ENCODE data around the gene MARCOL. TPM values are rescaled to one million over a fixed set of nuclear protein-coding genes. Genes with fewer than 3 reads are reported as not detected.

The MARCOL gene
- total RNA-seq, 4 donors from 2014 or later, result not detected

DNA sequence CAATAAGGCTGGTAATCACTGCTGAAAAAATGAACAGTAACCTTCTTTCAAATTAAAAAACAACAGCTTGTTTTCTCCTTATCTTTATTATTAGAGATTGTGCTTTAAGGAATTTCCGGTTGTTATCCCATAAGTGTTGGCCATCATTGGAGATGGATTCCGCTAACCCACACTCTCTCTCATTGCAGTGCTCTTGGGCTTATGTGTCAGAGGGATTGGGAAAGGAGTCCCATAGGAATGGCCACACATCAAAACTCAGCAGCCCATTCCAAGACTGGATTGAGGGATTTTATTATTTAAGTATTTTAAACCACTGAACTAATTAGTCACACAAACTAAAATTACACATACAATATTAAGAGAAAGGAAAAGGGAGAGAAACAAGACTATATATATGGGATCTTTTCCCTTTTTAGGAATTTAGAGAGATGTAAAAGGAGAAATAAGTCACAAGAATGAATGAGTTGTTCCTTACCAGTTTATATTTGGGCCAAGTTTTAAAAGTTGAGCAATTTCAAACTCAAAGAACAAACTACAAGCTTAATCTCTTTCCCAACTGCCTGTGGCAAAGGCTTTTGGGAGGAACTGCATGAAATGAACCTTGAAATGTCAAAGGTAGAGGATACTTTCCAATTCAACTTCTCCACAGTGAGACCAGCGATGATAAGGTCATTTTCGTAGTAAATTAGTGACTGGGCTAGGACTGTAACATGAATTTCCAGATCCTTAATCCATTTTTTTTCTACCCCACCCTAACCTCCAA is 33.1 kb upstream of the MARCOL start:
- peak overlapping the region in 3 of 4 donors; percentile 16 to 39 (median 19) for H3K27ac ChIP-seq
- peaks cover 0 to 51% (median 12%) of the 10 kb centered on the region in 3 donors for H3K4me1 ChIP-seq
- no peak for TF ChIP-seq POLR2A (IDR thresholded peaks at IDR 0.05)
- TF ChIP-seq, protein P1, sequence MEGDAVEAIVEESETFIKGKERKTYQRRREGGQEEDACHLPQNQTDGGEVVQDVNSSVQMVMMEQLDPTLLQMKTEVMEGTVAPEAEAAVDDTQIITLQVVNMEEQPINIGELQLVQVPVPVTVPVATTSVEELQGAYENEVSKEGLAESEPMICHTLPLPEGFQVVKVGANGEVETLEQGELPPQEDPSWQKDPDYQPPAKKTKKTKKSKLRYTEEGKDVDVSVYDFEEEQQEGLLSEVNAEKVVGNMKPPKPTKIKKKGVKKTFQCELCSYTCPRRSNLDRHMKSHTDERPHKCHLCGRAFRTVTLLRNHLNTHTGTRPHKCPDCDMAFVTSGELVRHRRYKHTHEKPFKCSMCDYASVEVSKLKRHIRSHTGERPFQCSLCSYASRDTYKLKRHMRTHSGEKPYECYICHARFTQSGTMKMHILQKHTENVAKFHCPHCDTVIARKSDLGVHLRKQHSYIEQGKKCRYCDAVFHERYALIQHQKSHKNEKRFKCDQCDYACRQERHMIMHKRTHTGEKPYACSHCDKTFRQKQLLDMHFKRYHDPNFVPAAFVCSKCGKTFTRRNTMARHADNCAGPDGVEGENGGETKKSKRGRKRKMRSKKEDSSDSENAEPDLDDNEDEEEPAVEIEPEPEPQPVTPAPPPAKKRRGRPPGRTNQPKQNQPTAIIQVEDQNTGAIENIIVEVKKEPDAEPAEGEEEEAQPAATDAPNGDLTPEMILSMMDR (IDR thresholded peaks at IDR 0.05), result no peak
- DNase-seq, result no peak
- H3K27me3 ChIP-seq, result no peaks in the 10 kb centered on the region
- H3K4me3 ChIP-seq, result no peak overlapping the region
- H3K9me3 ChIP-seq, result no peaks in the 10 kb centered on the region
- intact Hi-C loops (cut with DNase I), result no loop called here
- 48 to 68% methylated on average over 4 of the region's 4 CpGs for WGBS, 2 donors
- H3K36me3 ChIP-seq, result no peaks in the 10 kb centered on the region

DNA sequence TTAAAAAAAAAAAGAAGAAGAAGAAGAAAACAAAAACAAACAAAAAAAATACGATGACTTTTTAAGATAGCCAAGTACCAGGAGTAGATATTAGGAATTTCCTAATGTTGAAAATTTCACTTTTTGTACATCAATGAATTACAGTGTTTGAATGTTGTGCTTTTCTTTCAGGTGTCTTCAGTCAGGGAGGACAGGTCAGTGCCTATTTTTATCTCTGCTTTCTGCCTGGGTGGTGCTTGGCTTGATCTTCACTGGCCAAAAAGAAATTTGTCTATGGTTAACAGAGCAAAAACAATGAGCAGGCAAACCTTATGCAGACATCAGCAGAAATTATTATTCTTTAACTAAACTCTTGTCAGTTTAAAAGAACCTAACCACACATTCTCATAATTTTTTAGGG is 32.5 kb upstream of the MARCOL start:
- Histone ChIP-seq H3K27me3 (no peaks in the 10 kb centered on the region), H3K9me3 (no peaks in the 10 kb centered on the region), H3K27ac (peak overlapping the region in 2 of 4 donors; percentile 19 to 39), H3K4me3 (no peak overlapping the region), H3K36me3 (no peaks in the 10 kb centered on the region), H3K4me1 (peaks cover 0 to 51% (median 12%) of the 10 kb centered on the region in 3 donors)
- TF ChIP-seq POLR2A (IDR thresholded peaks at IDR 0.05), result no peak
- TF ChIP-seq, protein P1 (IDR thresholded peaks at IDR 0.05), result no peak
- WGBS, 2 donors, result 25 to 52% methylated on average over 1 of the region's 1 CpG
- intact Hi-C loops (cut with DNase I), result no loop called here
- DNase-seq, result no peak

DNA sequence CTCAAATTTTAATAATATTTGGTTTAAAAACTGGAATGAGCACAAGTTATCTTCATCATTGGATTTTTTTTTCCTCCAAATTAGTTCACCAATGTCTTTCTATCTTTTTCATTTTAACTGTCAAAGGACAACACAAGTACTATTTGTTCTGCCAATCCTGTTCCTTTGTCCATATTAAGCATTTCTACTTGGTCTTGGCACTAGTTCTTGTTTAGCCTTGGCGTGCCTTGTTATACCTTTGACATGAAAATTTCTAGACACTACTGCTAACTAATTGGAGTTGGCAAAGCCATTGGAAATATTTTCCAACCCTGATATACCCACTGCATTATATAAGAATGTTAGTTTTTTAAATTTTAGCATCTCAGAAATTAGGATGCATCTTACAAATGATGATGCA is 31.7 kb upstream of the MARCOL start:
- no peaks in the 10 kb centered on the region for H3K9me3 ChIP-seq
- peak overlapping the region in 1 of 4 donors; percentile 53 for H3K27ac ChIP-seq
- no peak for DNase-seq
- TF ChIP-seq POLR2A (IDR thresholded peaks at IDR 0.05), result no peak
- TF ChIP-seq, protein P1 (IDR thresholded peaks at IDR 0.05), result no peak
- H3K4me3 ChIP-seq, result no peak overlapping the region
- intact Hi-C loops (cut with DNase I), result no loop called here
- H3K36me3 ChIP-seq, result no peaks in the 10 kb centered on the region
- 24 to 52% methylated on average over 1 of the region's 1 CpG for WGBS, 2 donors
- H3K4me1 ChIP-seq, result peaks cover 0 to 51% (median 12%) of the 10 kb centered on the region in 3 donors
- H3K27me3 ChIP-seq, result no peaks in the 10 kb centered on the region

DNA sequence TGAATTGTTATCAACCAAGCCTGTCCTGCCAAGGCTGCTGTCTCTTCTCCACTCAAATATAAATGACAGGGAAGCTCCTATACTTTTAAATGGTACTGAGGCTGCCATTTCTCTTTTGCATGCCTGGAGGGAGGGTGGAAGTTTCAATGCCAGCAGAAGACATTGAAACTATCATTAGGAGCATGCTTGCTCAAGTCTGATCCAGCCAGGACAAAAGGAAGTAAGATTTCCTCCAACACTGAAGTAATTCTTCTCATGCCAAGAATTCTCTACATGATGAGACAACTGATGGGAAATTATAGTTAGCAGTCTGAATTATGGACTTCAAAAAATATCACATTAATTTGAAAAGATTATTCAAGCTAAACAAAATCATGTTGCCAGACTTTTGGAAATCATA is 30.1 kb upstream of the MARCOL start:
- intact Hi-C loops (cut with DNase I), result no loop called here
- Histone ChIP-seq H3K4me3 (no peak overlapping the region), H3K4me1 (peaks cover 0 to 51% (median 12%) of the 10 kb centered on the region in 3 donors), H3K9me3 (no peaks in the 10 kb centered on the region), H3K27ac (peak overlapping the region in 2 of 4 donors; percentile 7 to 10), H3K36me3 (no peaks in the 10 kb centered on the region), H3K27me3 (no peaks in the 10 kb centered on the region)
- TF ChIP-seq POLR2A (IDR thresholded peaks at IDR 0.05), result no peak
- TF ChIP-seq, protein P1 (IDR thresholded peaks at IDR 0.05), result no peak
- no peak for DNase-seq

DNA sequence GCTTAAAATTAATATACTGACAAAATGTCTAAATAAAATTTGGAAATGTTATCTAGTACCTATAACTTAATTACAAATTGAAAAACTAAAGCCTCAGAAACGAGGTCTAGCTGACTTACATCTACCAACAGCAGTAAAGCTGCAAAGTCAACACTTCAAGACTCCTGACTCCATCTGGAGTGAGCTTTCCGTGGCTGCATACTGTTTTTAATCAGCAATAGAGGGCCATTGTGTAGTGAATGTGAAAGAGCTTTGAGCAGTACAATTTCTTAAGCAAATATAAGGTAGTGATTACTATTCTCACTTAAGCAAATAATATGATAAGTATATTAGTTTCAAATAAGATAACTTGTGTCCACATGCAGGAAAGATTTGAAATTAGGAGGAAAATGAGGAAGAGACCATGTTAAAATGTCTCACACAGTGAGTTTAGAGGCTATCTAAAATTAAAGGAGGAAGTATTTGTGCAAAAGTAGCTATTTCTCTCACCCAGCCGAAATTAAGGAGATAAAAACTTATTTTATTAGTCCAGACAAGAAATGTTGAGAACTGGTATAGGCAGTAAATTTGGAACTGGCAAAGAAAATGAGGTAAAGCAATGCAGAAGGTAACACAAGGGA is 29.1 kb upstream of the MARCOL start:
- 32 to 39% methylated on average over 3 of the region's 3 CpGs for WGBS, 2 donors
- DNase-seq, result no peak
- H3K27ac ChIP-seq, result no peak overlapping the region

More for the DNA sequence above, 29.1 kb upstream of the MARCOL start:
- TF ChIP-seq POLR2A (IDR thresholded peaks at IDR 0.05), result no peak
- TF ChIP-seq, protein P1 (IDR thresholded peaks at IDR 0.05), result no peak
- H3K4me1 ChIP-seq, result peaks cover 0 to 49% (median 12%) of the 10 kb centered on the region in 3 donors
- no peaks in the 10 kb centered on the region for H3K9me3 ChIP-seq
- intact Hi-C loops (cut with DNase I), result no loop called here
- no peaks in the 10 kb centered on the region for H3K36me3 ChIP-seq
- no peak overlapping the region for H3K4me3 ChIP-seq
- no peaks in the 10 kb centered on the region for H3K27me3 ChIP-seq

Measured in esophagus squamous epithelium (tissue), 5 donors.